Glomerular visceral epithelial cell (primary cell): Measurements from ENCODE around the gene ATP1B3.
A peak's percentile ranks its signal among the peaks of the same experiment; 100 is the strongest.
"Not testable (repeated sequence)": the region's sequence is repeated elsewhere in the genome, so short reads cannot be mapped to it uniquely, and the experiment has no call there.

ENCODE experiments used
- DNase-seq: peaks from one replicate; pipeline ENCODE4 v3.0.0-alpha.2; 2016; ENCODE audit errors: extremely low spot score

ATP1B3 gene

DNA sequence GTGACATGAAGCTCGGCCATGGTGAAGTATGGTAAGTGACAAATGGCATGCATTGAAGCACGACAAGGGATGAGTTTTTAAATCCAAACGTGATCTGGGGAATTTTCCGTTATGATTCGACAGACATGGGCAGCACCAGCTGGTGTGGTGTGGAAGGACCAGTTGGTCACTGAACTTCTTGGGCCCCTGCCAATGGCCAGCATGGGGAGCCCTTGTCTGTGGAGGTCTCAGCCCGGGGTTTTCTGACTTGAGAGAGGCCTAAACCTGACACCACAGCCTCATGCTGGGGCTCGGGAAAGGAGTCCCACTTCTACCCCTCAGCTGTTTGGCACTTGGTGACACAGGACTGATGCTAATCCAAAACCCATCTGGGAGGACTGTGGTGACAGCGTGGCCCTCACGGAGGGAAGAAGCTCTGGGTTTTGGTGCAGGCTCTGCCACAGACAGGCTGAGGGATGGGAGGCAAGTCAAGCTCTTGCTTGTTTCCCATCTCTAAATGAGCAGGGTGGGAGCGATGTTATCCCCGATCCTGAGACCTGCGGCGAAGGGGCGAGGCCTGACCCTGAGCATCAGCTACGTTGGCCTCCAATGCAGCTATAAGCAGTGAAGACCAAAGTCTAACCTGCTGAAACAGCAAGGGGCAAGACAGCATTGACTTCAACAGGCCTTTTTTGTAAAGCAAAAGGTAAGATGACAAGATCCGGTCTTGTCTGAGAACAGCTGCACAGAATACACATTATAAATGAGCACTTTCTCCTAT lies 69.5 kb downstream of the ATP1B3 start:
- no peak for DNase-seq

GRCh38 chr3:141949399-141949798 lies 73.0 kb downstream of the ATP1B3 start:
- no peak for DNase-seq

DNA sequence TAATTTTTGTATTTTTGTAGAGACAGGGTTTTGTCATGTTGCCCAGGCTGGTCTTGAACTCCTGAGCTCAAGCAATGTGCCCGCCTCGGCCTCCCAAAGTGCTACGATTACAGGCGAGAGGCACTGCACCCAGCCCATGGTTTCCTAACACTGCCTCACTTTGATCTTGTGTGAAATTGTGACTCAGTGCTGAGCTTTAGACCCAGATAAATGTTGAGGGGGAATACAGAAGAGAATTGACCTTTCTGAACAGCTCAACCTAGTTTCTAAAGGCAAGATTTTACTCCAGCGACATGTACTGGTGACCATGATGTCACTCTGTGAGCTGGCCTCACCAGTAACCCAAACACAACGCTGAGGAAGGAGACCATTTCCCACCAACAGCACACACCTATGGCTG lies 73.5 kb downstream of the ATP1B3 start:
- DNase-seq: no peak

- no peak for DNase-seq
Measured at GRCh38 chr3:141950572-141951493, 74.4 kb downstream of the ATP1B3 start.

- DNase-seq: no peak
Measured at GRCh38 chr3:141952611-141953010, 76.2 kb downstream of the ATP1B3 start.

DNA sequence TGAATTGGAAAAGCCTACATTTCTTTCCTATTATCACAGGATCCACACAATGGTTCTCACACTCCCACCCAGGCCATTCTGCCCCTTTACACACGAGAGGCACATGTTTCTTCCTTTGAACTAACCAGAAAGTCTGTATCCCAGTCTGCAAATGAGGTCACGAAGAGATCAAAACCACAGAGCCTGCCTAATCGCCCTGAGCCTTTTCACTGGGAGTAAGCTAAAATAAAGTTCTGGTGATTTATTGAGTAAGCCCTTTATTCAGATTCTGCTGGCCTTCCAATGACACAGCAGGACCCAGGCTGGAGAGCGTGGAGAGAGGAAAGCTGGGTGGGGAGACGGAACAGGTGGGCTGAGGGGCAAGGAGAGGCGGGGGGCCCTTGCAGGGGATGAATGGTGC lies 78.7 kb downstream of the ATP1B3 start:
- peak; percentile 14 for DNase-seq

DNA sequence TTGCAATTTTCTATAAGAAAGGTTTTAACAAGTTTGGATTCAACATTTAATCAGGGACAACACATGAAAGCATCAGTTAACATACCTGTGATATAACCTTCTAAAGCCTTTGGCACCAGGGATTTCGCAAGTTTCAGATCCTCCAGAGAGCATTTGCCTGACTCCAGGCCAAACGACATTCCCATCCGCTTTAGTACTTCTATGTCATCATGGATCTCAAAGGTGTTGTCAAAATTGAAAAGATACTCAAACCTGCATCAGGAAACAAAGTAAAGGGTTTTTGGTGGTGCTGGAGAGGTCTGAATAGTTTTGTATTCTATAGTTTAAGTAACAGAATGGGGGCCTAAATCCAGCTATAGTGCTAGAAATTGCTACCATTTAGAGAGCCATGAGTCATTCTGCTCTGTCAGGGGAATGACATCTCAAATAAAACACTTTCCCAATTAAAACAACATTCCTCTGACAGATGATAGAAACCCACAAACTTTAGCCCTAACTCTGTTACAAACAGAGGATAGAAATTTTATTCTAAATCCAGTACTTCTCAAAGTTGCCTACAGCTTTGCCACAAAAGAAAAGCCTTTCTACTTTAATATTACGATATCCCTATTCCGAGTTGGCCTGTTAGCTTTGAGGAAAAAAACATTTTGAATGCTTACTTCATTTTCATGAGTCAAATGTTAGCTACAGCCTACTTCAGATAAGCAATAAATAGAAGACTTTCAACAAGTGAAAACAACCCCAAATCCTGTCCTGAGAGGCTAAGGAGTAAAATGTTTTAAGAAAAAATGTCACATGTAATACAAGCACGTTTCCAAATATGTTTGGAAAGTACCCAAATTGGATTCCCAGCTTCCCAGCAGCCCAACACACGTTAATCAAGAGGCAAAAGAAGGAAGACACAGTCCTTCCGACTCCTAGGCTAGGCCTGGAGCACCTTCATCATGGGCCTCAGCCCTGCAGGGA lies 83.4 kb downstream of the ATP1B3 start:
- peak; percentile 31 for DNase-seq

DNA sequence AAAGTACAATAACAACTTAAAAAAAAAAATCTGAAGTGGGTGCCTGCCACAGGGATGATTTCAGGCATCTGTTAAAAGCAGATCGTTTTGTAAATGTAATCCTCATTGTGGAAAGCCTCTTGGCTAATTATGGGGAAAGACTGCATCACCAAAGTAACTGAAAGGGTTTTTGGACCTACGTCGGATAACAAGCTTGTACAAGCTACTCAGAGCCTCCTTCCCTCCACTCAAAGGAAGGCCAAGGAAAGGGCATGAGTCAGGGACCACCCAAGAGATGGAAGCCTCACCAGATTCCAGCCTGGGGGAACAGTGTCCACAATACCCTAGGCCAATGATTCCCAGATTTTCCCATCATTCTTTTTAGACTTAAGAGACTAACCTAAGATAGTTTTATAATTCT lies 84.3 kb downstream of the ATP1B3 start:
- DNase-seq: peak; percentile 15

- DNase-seq: no peak
Measured at GRCh38 chr3:141963301-141963700, 86.9 kb downstream of the ATP1B3 start.

- no peak for DNase-seq
Measured at GRCh38 chr3:141965471-141965870, 89.0 kb downstream of the ATP1B3 start.

DNA sequence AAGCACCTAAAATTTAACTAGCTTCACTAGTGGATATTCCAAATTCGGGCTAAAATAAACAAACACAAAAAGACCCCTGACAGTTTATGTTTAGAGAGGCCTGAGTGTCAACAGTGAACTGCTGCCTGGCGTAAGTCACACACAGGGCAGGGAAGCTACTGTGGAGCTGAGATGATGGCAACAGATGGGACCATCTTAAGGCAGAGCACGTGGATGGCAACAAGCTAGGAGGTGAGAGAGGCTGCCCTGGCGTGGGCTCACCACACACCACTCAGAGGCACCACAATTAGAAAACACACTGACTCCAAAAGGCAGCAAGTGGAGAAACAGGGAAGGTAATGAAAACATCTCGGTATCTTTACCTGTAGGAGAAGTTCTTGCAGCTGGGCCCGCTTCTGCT lies 93.3 kb downstream of the ATP1B3 start:
- DNase-seq: no peak

DNA sequence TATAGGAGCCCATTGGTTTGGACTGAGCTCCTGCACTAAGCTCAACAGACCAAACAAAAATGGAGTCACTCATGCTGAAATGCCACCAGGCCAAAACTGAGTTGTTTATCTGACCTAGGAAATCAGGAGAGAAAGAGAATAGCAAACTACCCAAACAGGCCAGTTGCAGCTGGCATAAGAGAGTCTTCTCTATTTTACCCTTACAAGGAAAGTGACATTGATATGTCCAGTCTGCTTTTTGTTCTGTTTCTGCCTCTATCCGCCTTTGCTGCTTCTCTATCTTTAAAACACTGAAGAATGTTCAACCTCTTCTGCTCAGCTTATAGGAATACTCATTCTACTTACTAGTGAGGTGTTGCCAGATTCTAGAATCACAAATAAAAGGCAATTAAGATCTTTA lies 95.1 kb downstream of the ATP1B3 start:
- no peak for DNase-seq

- no peak for DNase-seq
Measured at GRCh38 chr3:141972399-141972798, 96.0 kb downstream of the ATP1B3 start.

DNA sequence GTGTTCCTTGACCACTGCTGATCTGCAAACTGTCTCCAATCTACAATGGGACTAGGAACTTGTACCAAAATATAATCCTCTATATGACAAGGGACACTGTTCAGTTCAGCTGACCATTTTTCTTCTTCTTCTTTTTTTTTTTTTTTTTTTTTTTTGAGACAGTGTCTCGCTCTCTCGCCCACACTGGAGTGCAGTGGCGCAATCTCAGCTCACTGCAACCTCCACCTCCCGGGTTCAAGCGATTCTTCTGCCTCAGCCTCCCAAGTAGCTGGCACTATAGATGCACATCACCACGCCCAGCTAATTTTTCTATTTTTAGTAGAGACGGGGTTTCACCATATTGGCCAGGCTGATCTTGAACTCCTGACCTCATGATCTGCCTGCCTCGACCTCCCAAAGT lies 98.3 kb downstream of the ATP1B3 start:
- DNase-seq: not testable (repeated sequence)
